H1 (cell line): Measurements from ENCODE around the gene CTIF. TPM values are rescaled to one million over a fixed set of nuclear protein-coding genes. Genes with fewer than 3 reads are reported as not detected.

Source experiments
- CTCF ChIA-PET: fragments of 300-600 bp; sonication (Branson Sonifier 250); formaldehyde crosslinking; loops from one replicate; lab custom pipeline; 2021; ENCODE audit not compliant: partially characterized antibody; lab: Charles Lee
- POLR2A ChIA-PET: fragments of 300-600 bp; sonication (Branson Sonifier 250); formaldehyde crosslinking; loops from one replicate; lab custom pipeline; 2021; ENCODE audit warnings: inconsistent platforms; ENCODE audit not compliant: partially characterized antibody; lab: Charles Lee
- DNase-seq, 2 experiments: peaks; one replicate each; pipeline versions ENCODE4 v3.0.0 to v3.0.0-alpha.2; 2010 to 2022; ENCODE audit warnings: low spot score in 2 of 2, low read depth in 1 of 2, mixed read lengths in 1 of 2
- FAIRE-seq: peaks from 2 replicates; lab custom pipeline; 2011; peaks lifted over from hg19 to GRCh38; lab: Jason Lieb, UNC
- H2AFZ ChIP-seq: 2 replicates; pipeline ENCODE4 v1.8.1; 2012; ENCODE audit warnings: low read length, inconsistent platforms
- H2AK5ac ChIP-seq: 2 replicates; pipeline ENCODE4 v1.6.1; 2013; ENCODE audit warnings: low read depth, low read length
- H2BK120ac ChIP-seq: replicated peaks from 2 replicates; pipeline ENCODE3; 2013; ENCODE audit warnings: low read depth, low read length, inconsistent platforms
- H2BK12ac ChIP-seq: 2 replicates; pipeline ENCODE4 v1.6.1; 2013; ENCODE audit warnings: low read depth, low read length
- H2BK15ac ChIP-seq: 2 replicates; pipeline ENCODE4 v1.6.1; 2013; ENCODE audit warnings: low read length
- H2BK20ac ChIP-seq: 2 replicates; pipeline ENCODE4 v1.6.1; 2013; ENCODE audit warnings: low read length
- H2BK5ac ChIP-seq: 2 replicates; pipeline ENCODE4 v1.6.1; 2013; ENCODE audit warnings: low read depth, low read length
- H3K14ac ChIP-seq: 2 replicates; pipeline ENCODE4 v1.6.1; 2013; ENCODE audit warnings: inconsistent platforms; ENCODE audit not compliant: insufficient read length
- H3K18ac ChIP-seq: 2 replicates; pipeline ENCODE4 v1.6.1; 2013; ENCODE audit warnings: low read length; ENCODE audit errors: extremely low read depth
- H3K23ac ChIP-seq: 2 replicates; pipeline ENCODE4 v1.6.1; 2013; ENCODE audit warnings: inconsistent platforms; ENCODE audit not compliant: insufficient read length
- H3K23me2 ChIP-seq: 2 replicates; pipeline ENCODE4 v1.6.1; 2013; ENCODE audit warnings: low read depth, low read length
- H3K27ac ChIP-seq: 2 replicates; pipeline ENCODE4 v1.6.1; 2011; ENCODE audit warnings: low read depth, low read length, inconsistent platforms
- H3K27me3 ChIP-seq, 4 experiments: replicated peaks in 1 of 4; 1 replicate in 1 of 4; 2 replicates in 3 of 4; pipeline versions ENCODE4 v1.6.1 to v1.8.1; 2011 to 2013; ENCODE audit warnings: low read length in 3 of 4, mild to moderate bottlenecking in 3 of 4, inconsistent platforms in 2 of 4, mixed read lengths in 2 of 4, moderate library complexity in 1 of 4; ENCODE audit not compliant: control insufficient read depth in 3 of 4, insufficient read depth in 3 of 4; ENCODE audit errors: extremely low read depth in 1 of 4
- H3K36me3 ChIP-seq, 4 experiments: 2 replicates each; pipeline versions ENCODE4 v1.6.1 to v1.8.1; 2011 to 2013; ENCODE audit warnings: mild to moderate bottlenecking in 4 of 4, low read length in 3 of 4, moderate library complexity in 2 of 4, control low read depth in 1 of 4, inconsistent platforms in 1 of 4; ENCODE audit not compliant: insufficient read depth in 4 of 4, control insufficient read depth in 2 of 4
- H3K4ac ChIP-seq: replicated peaks from 2 replicates; pipeline ENCODE3; 2013; ENCODE audit warnings: low read length, low read depth, mixed read lengths, inconsistent platforms; ENCODE audit not compliant: insufficient read length
- H3K4me1 ChIP-seq, 4 experiments: replicated peaks in 1 of 4; 1 replicate in 1 of 4; 2 replicates in 3 of 4; pipeline versions ENCODE4 v1.6.1 to v1.8.1; 2011 to 2013; ENCODE audit warnings: low read length in 3 of 4, inconsistent platforms in 2 of 4, mixed read lengths in 1 of 4; ENCODE audit not compliant: insufficient read depth in 4 of 4, control insufficient read depth in 3 of 4
- H3K4me2 ChIP-seq, 2 experiments: 2 replicates each; pipeline versions ENCODE4 v1.6.1 to v1.8.1; 2011 to 2013; ENCODE audit warnings: low read depth in 2 of 2, low read length in 2 of 2, control low read depth in 1 of 2, inconsistent platforms in 1 of 2, mild to moderate bottlenecking in 1 of 2; ENCODE audit not compliant: insufficient read depth in 1 of 2
- H3K4me3 ChIP-seq, 4 experiments: fragments of 200-600, 300-600 bp in 1 of 4; sonication (generic), shearing (Covaris generic), sonication (Bioruptor Twin) in 1 of 4; 2 replicates each; pipeline versions ENCODE4 v1.5.1 to v1.8.1; 2011 to 2016; ENCODE audit warnings: low read length in 4 of 4, low read depth in 3 of 4, control low read depth in 2 of 4, inconsistent platforms in 2 of 4, mild to moderate bottlenecking in 2 of 4, mixed read lengths in 1 of 4, moderate library complexity in 1 of 4; ENCODE audit not compliant: insufficient read depth in 2 of 4; ENCODE audit errors: extremely low read depth in 1 of 4
- H3K56ac ChIP-seq: replicated peaks from 2 replicates; pipeline ENCODE3; 2013; ENCODE audit warnings: low read depth, mild to moderate bottlenecking, mixed read lengths, low read length, inconsistent platforms; ENCODE audit not compliant: insufficient read length
- H3K79me1 ChIP-seq: 2 replicates; pipeline ENCODE4 v1.6.1; 2013; ENCODE audit warnings: low read depth, low read length, control low read depth
- H3K79me2 ChIP-seq, 2 experiments: 2 replicates each; pipeline versions ENCODE4 v1.6.1 to v1.8.1; 2012 to 2013; ENCODE audit warnings: low read length in 2 of 2, mild to moderate bottlenecking in 2 of 2, inconsistent platforms in 1 of 2; ENCODE audit not compliant: insufficient read depth in 2 of 2, control insufficient read depth in 1 of 2
- H3K9ac ChIP-seq, 4 experiments: replicated peaks in 1 of 4; 1 replicate in 1 of 4; 2 replicates in 3 of 4; pipeline versions ENCODE4 v1.6.1 to v1.8.1; 2011 to 2013; ENCODE audit warnings: low read depth in 3 of 4, low read length in 3 of 4, control low read depth in 2 of 4, mild to moderate bottlenecking in 2 of 4, moderate library complexity in 2 of 4, inconsistent platforms in 1 of 4; ENCODE audit errors: extremely low read depth in 1 of 4
- H3K9me3 ChIP-seq, 2 experiments: 2 replicates each; pipeline versions ENCODE4 v1.6.1 to v1.8.1; 2012 to 2013; ENCODE audit warnings: mild to moderate bottlenecking in 2 of 2, moderate library complexity in 2 of 2, control low read depth in 1 of 2, inconsistent platforms in 1 of 2, low read depth in 1 of 2, low read length in 1 of 2, mixed read lengths in 1 of 2; ENCODE audit not compliant: insufficient read depth in 2 of 2
- H4K20me1 ChIP-seq, 2 experiments: replicated peaks in 1 of 2; 2 replicates each; pipeline versions ENCODE3 to v1.8.1; 2011 to 2013; ENCODE audit warnings: inconsistent platforms in 2 of 2, low read length in 2 of 2, mild to moderate bottlenecking in 1 of 2; ENCODE audit not compliant: insufficient read depth in 2 of 2, control insufficient read depth in 1 of 2
- H4K5ac ChIP-seq: 2 replicates; pipeline ENCODE4 v1.6.1; 2013; ENCODE audit warnings: low read length, low read depth, mixed read lengths, inconsistent platforms; ENCODE audit not compliant: insufficient read length
- H4K8ac ChIP-seq: 2 replicates; pipeline ENCODE4 v1.8.0; 2013; ENCODE audit warnings: mild to moderate bottlenecking, moderate library complexity, low read length, inconsistent platforms; ENCODE audit not compliant: insufficient read depth; ENCODE audit errors: extremely low read depth
- H4K91ac ChIP-seq: replicated peaks from 2 replicates; pipeline ENCODE3; 2013; ENCODE audit warnings: low read length, mixed read lengths, inconsistent platforms; ENCODE audit not compliant: insufficient read length
- BCL11A ChIP-seq, 2 experiments: IDR thresholded peaks; one replicate each; pipeline ENCODE4 v1.6.1; 2011; ENCODE audit warnings: low read depth in 2 of 2, low read length in 2 of 2, mild to moderate bottlenecking in 2 of 2
- KDM1A ChIP-seq: fragments of 200-600, 300-600 bp; sonication (generic); IDR thresholded peaks from 2 replicates; pipeline ENCODE4 v1.7.1; 2016; ENCODE audit warnings: mild to moderate bottlenecking, low read length, borderline replicate concordance
- SIRT6 ChIP-seq: IDR thresholded peaks from one replicate; pipeline ENCODE4 v1.7.1; 2012; ENCODE audit warnings: low read length, inconsistent platforms
- USF2 ChIP-seq: IDR thresholded peaks from 2 replicates; pipeline ENCODE4 v1.6.1; 2011; ENCODE audit warnings: low read length, improper control_type of control experiment
- ZNF274 ChIP-seq: IDR thresholded peaks from 2 replicates; pipeline ENCODE4 v1.7.0; 2012; ENCODE audit warnings: low read length, borderline replicate concordance; ENCODE audit errors: extremely low read depth
- WGBS, 2 experiments: shearing (Covaris generic) in 1 of 2; methylation state at CpG; one replicate each; pipeline versions ENCODE4 v1.1.6 to v1.1.7; 2013 to 2015; ENCODE audit warnings: low lambda C conversion rate in 2 of 2, mixed read lengths in 2 of 2, inconsistent platforms in 1 of 2, low coverage in 1 of 2, missing lambda C conversion rate in 1 of 2; ENCODE audit not compliant: insufficient replicate concordance in 2 of 2, insufficient coverage in 1 of 2, insufficient read length in 1 of 2; ENCODE audit errors: extremely low coverage in 1 of 2, missing lambda C conversion rate in 1 of 2; 5-methylcytosine and 5-hydroxymethylcytosine counted together
- polyA plus RNA-seq, 7 experiments: library from polyadenylated mRNA; depleted of rRNA in 3 of 7; stranded (reverse) in 5 of 7; unstranded in 2 of 7; fragments of >200 nt in 5 of 7; fragments of 200-250 nt in 2 of 7; gene quantifications; 1 replicate in 5 of 7; 2 replicates in 1 of 7; 4 replicates in 1 of 7; pipeline versions ENCODE4 v1.2.1 to v1.2.3, GENCODE V29; 2011 to 2013; ENCODE audit warnings: missing spikeins in 2 of 7, mixed read lengths in 2 of 7
- total RNA-seq: library from RNA; stranded (reverse); fragmentation: NEBNext Ultra II Directional; extraction: Animal tissue kit (Norgen Biotek cat#: 25700); gene quantifications from 2 replicates; pipeline ENCODE4 v1.2.1, GENCODE V29; 2021

The CTIF gene
- total and polyA plus RNA-seq, 2 of the 8 experiments (the other 6 are each of a cell fraction or from before 2014, with no cell fraction given), result 9.0 to 17.8 TPM

GRCh38 chr18:48803518-48803917 is 264.7 kb downstream of the CTIF start:
- no peaks in the 10 kb centered on the region for H3K23me2 ChIP-seq
- H2BK20ac ChIP-seq, result no peak overlapping the region
- H3K23ac ChIP-seq, result no peak overlapping the region
- H3K79me2 ChIP-seq, result no peaks in the 10 kb centered on the region
- no peak overlapping the region for H3K9ac ChIP-seq
- H3K4me1 ChIP-seq, result no peaks in the 10 kb centered on the region
- H3K27ac ChIP-seq, result no peak overlapping the region
- H3K56ac ChIP-seq, result no peak overlapping the region
- ChIA-PET POLR2A (no interaction called here), CTCF (interaction anchor here (1.0 to 1.7 kb wide), 4 partner anchors 10 to 110 kb away, joined by 3 to 4 read pairs (median 4); no protein-coding TSS in a partner anchor)
- peaks cover 2 to 4% of the 10 kb centered on the region in 2 experiments for H4K20me1 ChIP-seq
- no peak overlapping the region for H2BK5ac ChIP-seq
- H2BK12ac ChIP-seq, result no peak overlapping the region
- H2AFZ ChIP-seq, result no peak overlapping the region
- DNase-seq, result peak in 1 of 2 experiments; percentile 37
- no peak overlapping the region for H2BK120ac ChIP-seq
- no peak overlapping the region for H3K4me2 ChIP-seq
- no peak for FAIRE-seq
- no peaks in the 10 kb centered on the region for H3K9me3 ChIP-seq
- no peak overlapping the region for H4K5ac ChIP-seq
- no peaks in the 10 kb centered on the region for H3K36me3 ChIP-seq
- H3K18ac ChIP-seq, result no peak overlapping the region
- no peak for TF ChIP-seq KDM1A
- TF ChIP-seq BCL11A (IDR thresholded peaks at IDR 0.05; ENCODE audit: low read depth in 2 of 2, low read length in 2 of 2), result no peak
- TF ChIP-seq SIRT6, result no peak
- no peak for TF ChIP-seq ZNF274
- TF ChIP-seq USF2, result peak; percentile 51; the same call in 1 of the 2 replicates
- H3K79me1 ChIP-seq, result no peaks in the 10 kb centered on the region
- H3K4me3 ChIP-seq, result no peak overlapping the region
- no peak overlapping the region for H4K8ac ChIP-seq
- 68% methylated on average over 3 of the region's 3 CpGs; no CpG with 5 or more reads in 1 of the 2 experiments for WGBS, 2 experiments
- no peak overlapping the region for H3K14ac ChIP-seq
- no peak overlapping the region for H3K4ac ChIP-seq
- no peak overlapping the region for H4K91ac ChIP-seq
- no peak overlapping the region for H2AK5ac ChIP-seq
- H3K27me3 ChIP-seq, result no peaks in the 10 kb centered on the region; a peak in 1 of 7 replicates
- H2BK15ac ChIP-seq, result no peak overlapping the region
